Progenitor cell of endocrine pancreas (in vitro differentiated cells): Measurements from ENCODE around the gene ABO. TPM values are rescaled to one million over a fixed set of nuclear protein-coding genes. Genes with fewer than 3 reads are reported as not detected.
"Not testable (repeated sequence)": the region's sequence is repeated elsewhere in the genome, so short reads cannot be mapped to it uniquely, and the experiment has no call there.

ENCODE experiments used
- DNase-seq: peaks from one replicate; pipeline ENCODE4 v3.0.0; 2021; ENCODE audit warnings: low spot score; ENCODE audit not compliant: unreplicated experiment
- H3K27ac Mint-ChIP-seq: 2 replicates; pipeline ENCODE4 v1.8.0; 2021; ENCODE audit warnings: mild to moderate bottlenecking, moderate library complexity, mixed read lengths
- H3K27me3 Mint-ChIP-seq: 2 replicates; pipeline ENCODE4 v1.8.0; 2021; ENCODE audit warnings: mixed read lengths
- H3K36me3 Mint-ChIP-seq: 2 replicates; pipeline ENCODE4 v1.8.0; 2022; ENCODE audit warnings: mixed read lengths; ENCODE audit not compliant: insufficient read depth
- H3K4me1 Mint-ChIP-seq: 2 replicates; pipeline ENCODE4 v1.8.0; 2021; ENCODE audit warnings: low read depth, mixed read lengths
- H3K4me3 Mint-ChIP-seq: 2 replicates; pipeline ENCODE4 v1.8.0; 2021; ENCODE audit warnings: low read depth, mild to moderate bottlenecking, moderate library complexity, mixed read lengths
- H3K9me3 Mint-ChIP-seq: 2 replicates; pipeline ENCODE4 v1.8.0; 2021; ENCODE audit warnings: low read depth, mixed read lengths
- total RNA-seq: library from RNA; stranded (reverse); gene quantifications from 2 replicates; pipeline ENCODE4 v1.2.1, GENCODE V29; 2021
- TF ChIP-seq, protein P1 (sequence below): fragments of 200-600 bp; sonication (generic); IDR thresholded peaks from one replicate; pipeline ENCODE4 v1.5.0; 2021; ENCODE audit warnings: antibody characterized with exemption, mild to moderate bottlenecking; ENCODE audit not compliant: unreplicated experiment

The ABO gene
- total RNA-seq, 1 donor from 2014 or later, result 10.3 TPM

GRCh38 chr9:133221177-133221809 lies 53.7 kb downstream of the ABO start:
- DNase-seq, result no peak
- no peak overlapping the region for H3K4me3 Mint-ChIP-seq
- no peak overlapping the region for H3K27ac Mint-ChIP-seq
- TF ChIP-seq, protein P1, sequence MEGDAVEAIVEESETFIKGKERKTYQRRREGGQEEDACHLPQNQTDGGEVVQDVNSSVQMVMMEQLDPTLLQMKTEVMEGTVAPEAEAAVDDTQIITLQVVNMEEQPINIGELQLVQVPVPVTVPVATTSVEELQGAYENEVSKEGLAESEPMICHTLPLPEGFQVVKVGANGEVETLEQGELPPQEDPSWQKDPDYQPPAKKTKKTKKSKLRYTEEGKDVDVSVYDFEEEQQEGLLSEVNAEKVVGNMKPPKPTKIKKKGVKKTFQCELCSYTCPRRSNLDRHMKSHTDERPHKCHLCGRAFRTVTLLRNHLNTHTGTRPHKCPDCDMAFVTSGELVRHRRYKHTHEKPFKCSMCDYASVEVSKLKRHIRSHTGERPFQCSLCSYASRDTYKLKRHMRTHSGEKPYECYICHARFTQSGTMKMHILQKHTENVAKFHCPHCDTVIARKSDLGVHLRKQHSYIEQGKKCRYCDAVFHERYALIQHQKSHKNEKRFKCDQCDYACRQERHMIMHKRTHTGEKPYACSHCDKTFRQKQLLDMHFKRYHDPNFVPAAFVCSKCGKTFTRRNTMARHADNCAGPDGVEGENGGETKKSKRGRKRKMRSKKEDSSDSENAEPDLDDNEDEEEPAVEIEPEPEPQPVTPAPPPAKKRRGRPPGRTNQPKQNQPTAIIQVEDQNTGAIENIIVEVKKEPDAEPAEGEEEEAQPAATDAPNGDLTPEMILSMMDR, result no peak
- H3K4me1 Mint-ChIP-seq, result peaks cover 2% of the 10 kb centered on the region
- H3K9me3 Mint-ChIP-seq, result no peaks in the 10 kb centered on the region
- no peaks in the 10 kb centered on the region for H3K36me3 Mint-ChIP-seq
- H3K27me3 Mint-ChIP-seq, result peaks cover 54% of the 10 kb centered on the region

GRCh38 chr9:133218049-133218975 lies 56.7 kb downstream of the ABO start:
- H3K27me3 Mint-ChIP-seq, result peaks cover 76% of the 10 kb centered on the region
- not testable (repeated sequence) for H3K4me3 Mint-ChIP-seq, H3K9me3 Mint-ChIP-seq, H3K36me3 Mint-ChIP-seq, H3K4me1 Mint-ChIP-seq, DNase-seq, H3K27ac Mint-ChIP-seq

- not testable (repeated sequence) for H3K4me3 Mint-ChIP-seq, H3K4me1 Mint-ChIP-seq, H3K36me3 Mint-ChIP-seq, DNase-seq, H3K9me3 Mint-ChIP-seq, H3K27ac Mint-ChIP-seq
- peaks cover 79% of the 10 kb centered on the region for H3K27me3 Mint-ChIP-seq
Observed at GRCh38 chr9:133217333-133217988, 57.5 kb downstream of the ABO start.

- not testable (repeated sequence) for H3K4me1 Mint-ChIP-seq, H3K9me3 Mint-ChIP-seq, H3K27ac Mint-ChIP-seq, DNase-seq, H3K36me3 Mint-ChIP-seq, H3K4me3 Mint-ChIP-seq
- H3K27me3 Mint-ChIP-seq, result peaks cover 75% of the 10 kb centered on the region
Observed at GRCh38 chr9:133214276-133214675, 60.7 kb downstream of the ABO start.

- H3K9me3 Mint-ChIP-seq, result peaks cover 2% of the 10 kb centered on the region
- peaks cover 42% of the 10 kb centered on the region for H3K27me3 Mint-ChIP-seq
- H3K4me3 Mint-ChIP-seq, result no peak overlapping the region
- peaks cover 5% of the 10 kb centered on the region for H3K4me1 Mint-ChIP-seq
- DNase-seq, result no peak
- TF ChIP-seq, protein P1, result no peak
- no peaks in the 10 kb centered on the region for H3K36me3 Mint-ChIP-seq
- no peak overlapping the region for H3K27ac Mint-ChIP-seq
Observed at GRCh38 chr9:133210609-133211008, 64.4 kb downstream of the ABO start.

- Mint-ChIP-seq H3K4me1 (peaks cover 5% of the 10 kb centered on the region), H3K4me3 (no peak overlapping the region), H3K36me3 (no peaks in the 10 kb centered on the region), H3K27ac (no peak overlapping the region), H3K9me3 (no peaks in the 10 kb centered on the region), H3K27me3 (peaks cover 39% of the 10 kb centered on the region)
- no peak for DNase-seq
- TF ChIP-seq, protein P1, result no peak
Observed at GRCh38 chr9:133210202-133210532, 64.8 kb downstream of the ABO start.

GRCh38 chr9:133209327-133210201 lies 65.4 kb downstream of the ABO start:
- not testable (repeated sequence) for H3K4me3 Mint-ChIP-seq, DNase-seq, H3K27ac Mint-ChIP-seq, H3K9me3 Mint-ChIP-seq, H3K4me1 Mint-ChIP-seq, H3K36me3 Mint-ChIP-seq
- H3K27me3 Mint-ChIP-seq, result peaks cover 34% of the 10 kb centered on the region

DNA sequence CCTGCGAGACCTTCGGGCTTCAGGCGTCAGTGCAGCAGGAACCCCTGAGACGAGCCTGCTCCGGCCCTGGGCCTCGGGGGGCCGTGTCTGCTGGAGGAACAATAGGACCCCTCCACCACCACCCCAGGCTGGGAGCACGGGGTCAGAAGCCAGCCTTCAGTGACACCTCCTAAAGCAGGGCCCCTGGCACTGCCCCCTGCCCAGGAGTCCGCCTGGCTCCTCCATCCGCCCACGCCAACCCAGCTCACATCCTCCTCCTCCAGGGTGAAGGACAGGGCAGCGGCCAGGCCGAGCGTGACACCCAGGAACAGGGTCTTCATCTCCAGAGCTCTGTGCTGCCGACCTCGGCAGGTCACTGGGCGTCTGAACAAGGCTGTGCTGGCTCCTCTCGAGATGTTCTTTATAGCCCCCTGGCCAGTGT lies 66.1 kb downstream of the ABO start, which contains the start of gene OBP2B:
OBP2B (minus strand) TSS at position 371 of the 421 bp plus-strand sequence; CDS start at position 320, 51 bp downstream.
- peaks cover 27% of the 10 kb centered on the region for H3K27me3 Mint-ChIP-seq
- not testable (repeated sequence) for H3K36me3 Mint-ChIP-seq, H3K9me3 Mint-ChIP-seq, DNase-seq, H3K27ac Mint-ChIP-seq, H3K4me1 Mint-ChIP-seq, H3K4me3 Mint-ChIP-seq
